ENCODE results near the gene C1QTNF12. TPM values are rescaled to one million over a fixed set of nuclear protein-coding genes. Genes with fewer than 3 reads are reported as not detected.
A peak's percentile ranks its signal among the peaks of the same experiment; 100 is the strongest.

The C1QTNF12 gene
- total and polyA plus RNA-seq, 4 donors = 1.2 to 3.0 (median 2.0) TPM

DNA sequence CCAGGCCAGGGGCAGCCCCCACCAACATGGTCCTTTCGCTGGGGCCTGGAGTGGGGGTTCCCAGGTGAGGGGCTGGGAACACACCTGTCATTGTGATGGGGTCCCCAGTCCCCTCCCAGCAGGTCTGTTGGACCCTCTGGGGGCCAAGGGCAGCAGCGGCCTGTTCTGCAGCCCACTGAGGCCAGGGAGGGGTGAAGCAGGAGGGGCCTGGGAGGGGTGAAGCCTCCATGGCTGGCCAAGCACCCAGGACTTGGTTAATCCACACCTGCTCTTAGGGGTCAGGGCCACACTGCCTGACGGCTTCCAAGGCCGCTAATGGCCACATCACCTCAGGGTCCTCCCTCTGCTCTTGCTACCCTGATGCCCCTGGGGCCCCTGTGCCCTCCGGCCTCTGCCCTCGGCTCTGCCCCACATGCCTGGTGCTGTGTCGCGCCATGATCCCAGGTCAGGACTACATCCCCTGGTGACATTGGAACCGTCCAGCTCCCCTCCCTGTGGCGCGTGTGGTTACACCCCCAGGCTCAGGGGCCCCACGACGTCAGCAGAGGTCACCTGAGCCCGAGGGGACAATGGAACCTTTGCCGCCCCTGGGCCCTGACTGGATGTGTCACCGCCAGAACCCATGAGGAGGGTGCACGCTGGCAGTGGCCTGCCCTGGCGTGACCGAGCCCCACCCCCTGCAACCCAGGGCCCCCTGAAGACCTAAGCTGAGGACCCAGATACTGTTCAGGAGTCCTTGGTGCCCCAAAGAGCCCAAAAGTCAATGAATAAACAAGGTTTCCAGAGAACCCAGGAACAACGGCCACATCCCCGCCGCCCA, 47.2 kb downstream of the C1QTNF12 start:
- TF ChIP-seq, protein P1, sequence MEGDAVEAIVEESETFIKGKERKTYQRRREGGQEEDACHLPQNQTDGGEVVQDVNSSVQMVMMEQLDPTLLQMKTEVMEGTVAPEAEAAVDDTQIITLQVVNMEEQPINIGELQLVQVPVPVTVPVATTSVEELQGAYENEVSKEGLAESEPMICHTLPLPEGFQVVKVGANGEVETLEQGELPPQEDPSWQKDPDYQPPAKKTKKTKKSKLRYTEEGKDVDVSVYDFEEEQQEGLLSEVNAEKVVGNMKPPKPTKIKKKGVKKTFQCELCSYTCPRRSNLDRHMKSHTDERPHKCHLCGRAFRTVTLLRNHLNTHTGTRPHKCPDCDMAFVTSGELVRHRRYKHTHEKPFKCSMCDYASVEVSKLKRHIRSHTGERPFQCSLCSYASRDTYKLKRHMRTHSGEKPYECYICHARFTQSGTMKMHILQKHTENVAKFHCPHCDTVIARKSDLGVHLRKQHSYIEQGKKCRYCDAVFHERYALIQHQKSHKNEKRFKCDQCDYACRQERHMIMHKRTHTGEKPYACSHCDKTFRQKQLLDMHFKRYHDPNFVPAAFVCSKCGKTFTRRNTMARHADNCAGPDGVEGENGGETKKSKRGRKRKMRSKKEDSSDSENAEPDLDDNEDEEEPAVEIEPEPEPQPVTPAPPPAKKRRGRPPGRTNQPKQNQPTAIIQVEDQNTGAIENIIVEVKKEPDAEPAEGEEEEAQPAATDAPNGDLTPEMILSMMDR (IDR thresholded peaks at IDR 0.05; ENCODE audit: control extremely low read depth, extremely low read depth) = no peak
- 84 to 90% methylated on average over 22 of the region's 22 CpGs for WGBS, 2 donors
- H3K36me3 ChIP-seq (ENCODE audit: control insufficient read depth in 4 of 4, insufficient read depth in 4 of 4, low read length in 4 of 4) = no peaks in the 10 kb centered on the region
- no peak overlapping the region for H3K9ac ChIP-seq (ENCODE audit: insufficient read depth in 1 of 2, low read length in 2 of 2)
- H3K9me3 ChIP-seq (ENCODE audit: control insufficient read depth in 4 of 4, insufficient read depth in 3 of 4, low read length in 3 of 4) = peaks cover 0 to 4% (median 0%) of the 10 kb centered on the region in 4 donors
- no peaks in the 10 kb centered on the region for H3K4me1 ChIP-seq (ENCODE audit: control insufficient read depth in 5 of 5, insufficient read depth in 5 of 5, low read length in 5 of 5)
- peak in 1 of 3 donors; percentile 9 for DNase-seq
- no peak overlapping the region for H3K4me3 ChIP-seq
- H3K27ac ChIP-seq (ENCODE audit: low read depth in 1 of 2, low read length in 1 of 2) = no peak overlapping the region
- no peak for ATAC-seq (ENCODE audit: insufficient read depth, low FRiP score)
- H3K27me3 ChIP-seq (ENCODE audit: control insufficient read depth in 3 of 3, insufficient read depth in 3 of 3, low read length in 2 of 3) = peaks cover 0 to 12% (median 3%) of the 10 kb centered on the region in 3 donors

DNA sequence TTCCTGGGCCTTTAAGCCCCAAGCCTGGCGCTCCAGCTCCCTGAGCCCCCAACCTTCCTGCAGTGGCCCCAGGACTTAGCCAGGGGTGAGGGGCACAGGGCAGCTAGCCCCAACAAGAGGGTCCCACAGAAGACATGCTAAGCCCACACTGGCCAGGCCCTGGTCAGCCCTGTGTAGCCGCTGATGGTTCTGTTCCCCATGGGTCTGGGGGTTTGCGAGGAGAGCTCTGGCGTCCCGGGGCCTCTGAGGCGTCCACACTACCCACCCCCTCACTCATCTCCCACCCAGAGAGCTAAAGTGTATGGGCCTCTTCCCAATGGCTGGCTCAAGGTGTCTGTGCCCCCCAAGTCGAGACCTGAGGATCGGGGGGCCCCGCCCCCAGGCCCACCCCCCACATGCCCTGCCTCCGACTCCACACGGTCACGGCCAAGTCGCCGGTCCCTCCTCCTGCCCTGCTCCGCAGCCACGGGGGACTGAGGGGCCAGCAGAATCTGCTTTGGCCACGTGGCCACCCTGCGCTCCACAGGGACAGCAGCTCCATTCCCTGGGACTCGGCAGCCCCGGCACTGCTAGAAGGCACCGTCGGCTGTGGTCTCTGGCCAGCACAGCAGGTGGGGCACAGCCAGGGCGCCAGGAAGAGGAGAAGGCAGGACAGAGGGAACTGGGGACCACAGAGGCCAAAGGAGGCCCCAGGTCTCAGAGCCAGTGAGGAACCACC, 47.9 kb downstream of the C1QTNF12 start:
- ATAC-seq (ENCODE audit: insufficient read depth, low FRiP score) = no peak
- H3K9me3 ChIP-seq (ENCODE audit: control insufficient read depth in 4 of 4, insufficient read depth in 3 of 4, low read length in 3 of 4) = peaks cover 0 to 4% (median 0%) of the 10 kb centered on the region in 4 donors

DNA sequence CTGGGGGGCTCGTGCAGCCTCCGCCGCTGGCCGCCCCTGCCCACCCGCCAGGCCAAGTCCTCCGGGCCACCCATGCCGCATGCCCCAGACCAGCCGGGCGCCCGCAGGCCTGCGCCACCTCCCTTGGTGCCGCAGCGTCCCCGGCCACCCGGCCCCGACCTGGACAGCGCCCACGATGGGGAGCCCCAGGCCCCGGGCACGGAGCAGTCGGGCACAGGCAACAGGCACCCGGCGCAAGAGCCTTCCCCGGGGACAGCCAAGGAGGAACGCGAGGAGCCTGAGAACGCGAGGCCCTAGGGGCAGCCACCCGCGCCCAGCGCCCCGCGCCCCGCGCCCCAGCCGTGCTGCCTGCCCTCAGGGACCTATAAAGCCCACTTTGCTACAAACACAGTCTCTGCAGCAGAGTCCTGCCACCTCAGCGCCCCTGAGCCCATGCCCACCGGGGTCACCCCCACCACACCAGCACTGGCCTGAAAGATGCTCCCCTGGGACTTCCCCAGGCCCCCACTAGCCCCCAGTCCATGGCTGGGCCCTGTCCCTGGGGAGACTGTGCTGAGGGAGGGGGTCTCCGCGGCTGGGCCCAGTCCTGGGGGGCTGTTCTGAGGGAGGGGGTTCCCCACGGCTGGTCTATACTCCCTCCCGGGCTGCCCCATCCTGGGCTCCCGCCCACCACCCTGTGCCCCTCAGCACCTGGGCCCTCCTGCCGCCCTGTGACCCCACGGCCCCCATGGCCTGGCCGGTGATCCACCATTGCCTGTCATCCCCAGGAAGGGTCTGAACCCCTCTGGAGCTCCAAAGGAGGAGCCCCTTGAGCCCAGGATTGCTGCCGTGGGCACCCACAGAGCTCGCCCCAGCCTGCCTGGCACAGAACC, 48.7 kb downstream of the C1QTNF12 start:
- WGBS, 2 donors = 93 to 94% methylated on average over 43 to 48 of the region's 48 CpGs
- H3K4me1 ChIP-seq (ENCODE audit: control insufficient read depth in 5 of 5, insufficient read depth in 5 of 5, low read length in 5 of 5) = no peaks in the 10 kb centered on the region
- peaks cover 0 to 6% (median 0%) of the 10 kb centered on the region in 3 donors for H3K27me3 ChIP-seq (ENCODE audit: control insufficient read depth in 3 of 3, insufficient read depth in 3 of 3, low read length in 2 of 3)
- H3K9ac ChIP-seq (ENCODE audit: insufficient read depth in 1 of 2, low read length in 2 of 2) = no peak overlapping the region
- H3K27ac ChIP-seq (ENCODE audit: low read depth in 1 of 2, low read length in 1 of 2) = no peak overlapping the region
- no peak overlapping the region for H3K4me3 ChIP-seq
- no peaks in the 10 kb centered on the region for H3K36me3 ChIP-seq (ENCODE audit: control insufficient read depth in 4 of 4, insufficient read depth in 4 of 4, low read length in 4 of 4)
- peaks cover 0 to 4% (median 0%) of the 10 kb centered on the region in 4 donors for H3K9me3 ChIP-seq (ENCODE audit: control insufficient read depth in 4 of 4, insufficient read depth in 3 of 4, low read length in 3 of 4)
- TF ChIP-seq, protein P1 (IDR thresholded peaks at IDR 0.05; ENCODE audit: control extremely low read depth, extremely low read depth) = no peak
- ATAC-seq (ENCODE audit: insufficient read depth, low FRiP score) (no peak), DNase-seq (no peak)

More for the DNA sequence above, 47.9 kb downstream of the C1QTNF12 start:
- no peaks in the 10 kb centered on the region for H3K4me1 ChIP-seq (ENCODE audit: control insufficient read depth in 5 of 5, insufficient read depth in 5 of 5, low read length in 5 of 5)
- DNase-seq = peak in 1 of 3 donors; percentile 10
- no peak overlapping the region for H3K9ac ChIP-seq (ENCODE audit: insufficient read depth in 1 of 2, low read length in 2 of 2)
- H3K36me3 ChIP-seq (ENCODE audit: control insufficient read depth in 4 of 4, insufficient read depth in 4 of 4, low read length in 4 of 4) = no peaks in the 10 kb centered on the region
- WGBS, 2 donors = 80 to 89% methylated on average over 22 to 23 of the region's 23 CpGs
- H3K4me3 ChIP-seq = no peak overlapping the region
- H3K27me3 ChIP-seq (ENCODE audit: control insufficient read depth in 3 of 3, insufficient read depth in 3 of 3, low read length in 2 of 3) = peaks cover 0 to 7% (median 1%) of the 10 kb centered on the region in 3 donors
- H3K27ac ChIP-seq (ENCODE audit: low read depth in 1 of 2, low read length in 1 of 2) = no peak overlapping the region
- TF ChIP-seq, protein P1 (IDR thresholded peaks at IDR 0.05; ENCODE audit: control extremely low read depth, extremely low read depth) = no peak

Data from lung (tissue), 12 donors.